Measurements from ENCODE around the gene ZNFX1. TPM values are rescaled to one million over a fixed set of nuclear protein-coding genes. Genes with fewer than 3 reads are reported as not detected.

Gene ZNFX1
- polyA plus RNA-seq, 1 donor from 2014 or later = 5.4 TPM

GRCh38 chr20:49275216-49275615 is 2.6 kb downstream of the ZNFX1 start:
- Histone ChIP-seq H3F3A (ENCODE audit: insufficient read depth, low read length, poor library complexity, severe bottlenecking) (no peaks in the 10 kb centered on the region), H3K36me3 (ENCODE audit: insufficient read depth, low read length) (peaks cover 12% of the 10 kb centered on the region), H3K9me3 (ENCODE audit: low read length) (no peaks in the 10 kb centered on the region), H3K4me2 (ENCODE audit: low read length) (no peak overlapping the region), H3K79me2 (replicated peaks; ENCODE audit: insufficient read depth, low read length) (peaks cover 25% of the 10 kb centered on the region), H2AFZ (ENCODE audit: low read depth, low read length) (no peak overlapping the region), H3K9ac (ENCODE audit: low read length) (no peak overlapping the region), H3K9me2 (ENCODE audit: insufficient read depth, low read length) (no peaks in the 10 kb centered on the region), H3K4me3 (ENCODE audit: low read length) (no peak overlapping the region), H3K27ac (ENCODE audit: low read length) (no peak overlapping the region), H4K20me1 (ENCODE audit: insufficient read depth) (no peaks in the 10 kb centered on the region), H3K27me3 (ENCODE audit: insufficient read depth, low read depth, low read length) (no peaks in the 10 kb centered on the region)
- TF ChIP-seq CTCF (IDR thresholded peaks at IDR 0.05; ENCODE audit: poor library complexity, severe bottlenecking) (no peak), REST (IDR thresholded peaks at IDR 0.05; ENCODE audit: borderline replicate concordance) (no peak), MXI1 (conservative IDR thresholded peaks at IDR 0.05; ENCODE audit: poor library complexity, severe bottlenecking) (no peak)

GRCh38 chr20:49273696-49274277 is 4.1 kb downstream of the ZNFX1 start:
- Histone ChIP-seq H2AFZ (ENCODE audit: low read depth, low read length) (no peak overlapping the region), H4K20me1 (ENCODE audit: insufficient read depth) (no peaks in the 10 kb centered on the region), H3K27ac (ENCODE audit: low read length) (no peak overlapping the region), H3K9me2 (ENCODE audit: insufficient read depth, low read length) (no peaks in the 10 kb centered on the region), H3K36me3 (ENCODE audit: insufficient read depth, low read length) (peaks cover 5% of the 10 kb centered on the region), H3K79me2 (replicated peaks; ENCODE audit: insufficient read depth, low read length) (peaks cover 15% of the 10 kb centered on the region), H3K27me3 (ENCODE audit: insufficient read depth, low read depth, low read length) (no peaks in the 10 kb centered on the region), H3K4me3 (ENCODE audit: low read length) (no peak overlapping the region), H3K9me3 (ENCODE audit: low read length) (no peaks in the 10 kb centered on the region), H3F3A (ENCODE audit: insufficient read depth, low read length, poor library complexity, severe bottlenecking) (no peaks in the 10 kb centered on the region), H3K9ac (ENCODE audit: low read length) (no peak overlapping the region), H3K4me2 (ENCODE audit: low read length) (no peak overlapping the region)
- no peak for TF ChIP-seq TAF1 (IDR thresholded peaks at IDR 0.05; ENCODE audit: low read depth)
- TF ChIP-seq RAD21 (conservative IDR thresholded peaks at IDR 0.05) = no peak
- no peak for TF ChIP-seq SMC3 (conservative IDR thresholded peaks at IDR 0.05; ENCODE audit: poor library complexity)
- TF ChIP-seq REST (IDR thresholded peaks at IDR 0.05; ENCODE audit: borderline replicate concordance) = no peak
- TF ChIP-seq MXI1 (conservative IDR thresholded peaks at IDR 0.05; ENCODE audit: poor library complexity, severe bottlenecking) = no peak
- TF ChIP-seq EP300 (conservative IDR thresholded peaks at IDR 0.05; ENCODE audit: poor library complexity, severe bottlenecking) = no peak

Data from neural cell (in vitro differentiated cells).